H9 (cell line): ENCODE data around the gene KDM5B. TPM values are rescaled to one million over a fixed set of nuclear protein-coding genes. Genes with fewer than 3 reads are reported as not detected.
A peak's percentile ranks its signal among the peaks of the same experiment; 100 is the strongest.

ENCODE experiments used
- DNase-seq: peaks from one replicate; pipeline ENCODE4 v3.0.0-alpha.2; 2017
- H2AFZ ChIP-seq: one replicate; pipeline ENCODE4 v1.6.1; 2013; ENCODE audit warnings: mild to moderate bottlenecking, low read length, control low read depth, moderate library complexity
- H2AK5ac ChIP-seq: 2 replicates; pipeline ENCODE4 v1.6.1; 2013; ENCODE audit warnings: low read length, control low read depth, mixed read lengths; ENCODE audit not compliant: insufficient read length
- H2BK120ac ChIP-seq: one replicate; pipeline ENCODE4 v1.6.1; 2013; ENCODE audit warnings: low read depth, mild to moderate bottlenecking, low read length, control low read depth, inconsistent platforms; ENCODE audit not compliant: poor library complexity, severe bottlenecking
- H2BK12ac ChIP-seq: 2 replicates; pipeline ENCODE4 v1.6.1; 2013; ENCODE audit warnings: low read length, control low read depth, mixed read lengths, low read depth; ENCODE audit not compliant: insufficient read length
- H2BK15ac ChIP-seq: 2 replicates; pipeline ENCODE4 v1.6.1; 2013; ENCODE audit warnings: low read depth, low read length, control low read depth
- H2BK20ac ChIP-seq: one replicate; pipeline ENCODE4 v1.6.1; 2013; ENCODE audit warnings: low read depth, mild to moderate bottlenecking, low read length, control low read depth, inconsistent platforms; ENCODE audit not compliant: poor library complexity, severe bottlenecking
- H2BK5ac ChIP-seq: 2 replicates; pipeline ENCODE4 v1.6.1; 2013; ENCODE audit warnings: low read length, control low read depth, mixed read lengths; ENCODE audit not compliant: insufficient read length
- H3K14ac ChIP-seq: 2 replicates; pipeline ENCODE4 v1.6.1; 2013; ENCODE audit warnings: low read length, control low read depth; ENCODE audit not compliant: insufficient read depth
- H3K18ac ChIP-seq: 2 replicates; pipeline ENCODE4 v1.6.1; 2013; ENCODE audit warnings: low read depth, mild to moderate bottlenecking, mixed read lengths, low read length, control low read depth; ENCODE audit not compliant: insufficient read length
- H3K23ac ChIP-seq: 2 replicates; pipeline ENCODE4 v1.6.1; 2013; ENCODE audit warnings: low read length, control low read depth, mixed read lengths, low read depth; ENCODE audit not compliant: insufficient read length
- H3K23me2 ChIP-seq: 2 replicates; pipeline ENCODE4 v1.6.1; 2013; ENCODE audit warnings: low read depth, mild to moderate bottlenecking, mixed read lengths, low read length, control low read depth; ENCODE audit not compliant: insufficient read length, poor library complexity, severe bottlenecking
- H3K27ac ChIP-seq: 2 replicates; pipeline ENCODE4 v1.5.1; 2013; ENCODE audit warnings: low read length, control low read depth, mixed read lengths, low read depth; ENCODE audit not compliant: insufficient read length
- H3K27me3 ChIP-seq: 2 replicates; pipeline ENCODE4 v1.6.1; 2013; ENCODE audit warnings: low read length, control low read depth, inconsistent platforms; ENCODE audit not compliant: insufficient read depth
- H3K4ac ChIP-seq: 2 replicates; pipeline ENCODE4 v1.6.1; 2013; ENCODE audit warnings: low read depth, mild to moderate bottlenecking, control low read depth, inconsistent platforms, low read length, moderate library complexity
- H3K4me1 ChIP-seq: 2 replicates; pipeline ENCODE4 v1.6.1; 2013; ENCODE audit warnings: low read length, control low read depth, inconsistent platforms; ENCODE audit not compliant: insufficient read depth
- H3K4me2 ChIP-seq: 2 replicates; pipeline ENCODE4 v1.6.1; 2013; ENCODE audit warnings: low read length, control low read depth, mixed read lengths; ENCODE audit not compliant: insufficient read length, insufficient read depth
- H3K56ac ChIP-seq: 2 replicates; pipeline ENCODE4 v1.6.1; 2013; ENCODE audit warnings: low read depth, mild to moderate bottlenecking, mixed read lengths, low read length, control low read depth; ENCODE audit not compliant: insufficient read length
- H3K79me1 ChIP-seq: 2 replicates; pipeline ENCODE4 v1.6.1; 2013; ENCODE audit warnings: low read depth, mild to moderate bottlenecking, moderate library complexity, low read length, control low read depth, inconsistent platforms; ENCODE audit not compliant: insufficient read depth, poor library complexity, severe bottlenecking
- H3K79me2 ChIP-seq: 2 replicates; pipeline ENCODE4 v1.6.1; 2013; ENCODE audit warnings: low read length, control low read depth, inconsistent platforms; ENCODE audit not compliant: insufficient read depth
- H3K9ac ChIP-seq: 2 replicates; pipeline ENCODE4 v1.6.1; 2013; ENCODE audit warnings: low read length, control low read depth, mixed read lengths; ENCODE audit not compliant: insufficient read length; ENCODE audit errors: extremely low read depth
- H3K9me3 ChIP-seq: one replicate; pipeline ENCODE4 v1.6.1; 2013; ENCODE audit warnings: low read depth, low read length, inconsistent platforms; ENCODE audit not compliant: control insufficient read depth
- H3T11ph ChIP-seq: one replicate; pipeline ENCODE4 v1.6.1; 2013; ENCODE audit warnings: mild to moderate bottlenecking, low read length, control low read depth, inconsistent platforms
- H4K20me1 ChIP-seq: one replicate; pipeline ENCODE4 v1.6.1; 2013; ENCODE audit not compliant: control insufficient read depth, insufficient read length, insufficient read depth
- H4K5ac ChIP-seq: 2 replicates; pipeline ENCODE4 v1.6.1; 2013; ENCODE audit warnings: low read depth, mild to moderate bottlenecking, mixed read lengths, low read length, control low read depth; ENCODE audit not compliant: insufficient read length
- H4K8ac ChIP-seq: replicated peaks from 2 replicates; pipeline ENCODE4 v1.6.1; 2013; ENCODE audit warnings: low read length, control low read depth, mixed read lengths, low read depth; ENCODE audit not compliant: insufficient read length
- H4K91ac ChIP-seq: 2 replicates; pipeline ENCODE4 v1.6.1; 2013; ENCODE audit warnings: low read depth, mild to moderate bottlenecking, moderate library complexity, mixed read lengths, low read length, control low read depth; ENCODE audit not compliant: insufficient read length
- H3K27ac Mint-ChIP-seq, 3 experiments: 2 replicates in 2 of 3; 3 replicates in 1 of 3; pipeline ENCODE4 v1.8.0; 2020 to 2021; ENCODE audit warnings: mixed read lengths in 3 of 3, mild to moderate bottlenecking in 1 of 3, moderate library complexity in 1 of 3
- H3K27me3 Mint-ChIP-seq: 2 replicates; pipeline ENCODE4 v1.8.0; 2021; ENCODE audit warnings: low read depth, mild to moderate bottlenecking, moderate library complexity, mixed read lengths
- H3K36me3 Mint-ChIP-seq, 3 experiments: 2 replicates in 2 of 3; 3 replicates in 1 of 3; pipeline ENCODE4 v1.8.0; 2020 to 2021; ENCODE audit warnings: low read depth in 3 of 3, mixed read lengths in 3 of 3; ENCODE audit not compliant: insufficient read depth in 1 of 3
- H3K4me1 Mint-ChIP-seq, 2 experiments: 2 replicates each; pipeline ENCODE4 v1.8.0; 2020; ENCODE audit warnings: mixed read lengths in 2 of 2
- H3K4me3 Mint-ChIP-seq, 2 experiments: 2 replicates in 1 of 2; 3 replicates in 1 of 2; pipeline ENCODE4 v1.8.0; 2020 to 2021; ENCODE audit warnings: mild to moderate bottlenecking in 2 of 2, mixed read lengths in 2 of 2, moderate library complexity in 1 of 2
- H3K9me3 Mint-ChIP-seq, 2 experiments: 2 replicates in 1 of 2; 3 replicates in 1 of 2; pipeline ENCODE4 v1.8.0; 2020; ENCODE audit warnings: mild to moderate bottlenecking in 2 of 2, mixed read lengths in 2 of 2, moderate library complexity in 1 of 2
- CTCF ChIP-seq: fragments of 200-600 bp; sonication (generic); conservative IDR thresholded peaks from 3 replicates; pipeline ENCODE4 v1.8.0; 2021; ENCODE audit warnings: antibody characterized with exemption, mild to moderate bottlenecking
- WGBS: extraction: QIAGEN DNeasy Blood & Tissue Kit; methylation state at CpG from one replicate; pipeline ENCODE4 v1.1.7; 2013; ENCODE audit warnings: missing lambda C conversion rate, low lambda C conversion rate, mixed read lengths; ENCODE audit not compliant: insufficient read length; ENCODE audit errors: extremely low coverage; 5-methylcytosine and 5-hydroxymethylcytosine counted together
- total RNA-seq: library from RNA; stranded (reverse); gene quantifications from 2 replicates; pipeline ENCODE4 v1.2.1, GENCODE V29; 2021

Gene KDM5B
- total RNA-seq, 1 experiment from 2014 or later: 210 TPM

DNA sequence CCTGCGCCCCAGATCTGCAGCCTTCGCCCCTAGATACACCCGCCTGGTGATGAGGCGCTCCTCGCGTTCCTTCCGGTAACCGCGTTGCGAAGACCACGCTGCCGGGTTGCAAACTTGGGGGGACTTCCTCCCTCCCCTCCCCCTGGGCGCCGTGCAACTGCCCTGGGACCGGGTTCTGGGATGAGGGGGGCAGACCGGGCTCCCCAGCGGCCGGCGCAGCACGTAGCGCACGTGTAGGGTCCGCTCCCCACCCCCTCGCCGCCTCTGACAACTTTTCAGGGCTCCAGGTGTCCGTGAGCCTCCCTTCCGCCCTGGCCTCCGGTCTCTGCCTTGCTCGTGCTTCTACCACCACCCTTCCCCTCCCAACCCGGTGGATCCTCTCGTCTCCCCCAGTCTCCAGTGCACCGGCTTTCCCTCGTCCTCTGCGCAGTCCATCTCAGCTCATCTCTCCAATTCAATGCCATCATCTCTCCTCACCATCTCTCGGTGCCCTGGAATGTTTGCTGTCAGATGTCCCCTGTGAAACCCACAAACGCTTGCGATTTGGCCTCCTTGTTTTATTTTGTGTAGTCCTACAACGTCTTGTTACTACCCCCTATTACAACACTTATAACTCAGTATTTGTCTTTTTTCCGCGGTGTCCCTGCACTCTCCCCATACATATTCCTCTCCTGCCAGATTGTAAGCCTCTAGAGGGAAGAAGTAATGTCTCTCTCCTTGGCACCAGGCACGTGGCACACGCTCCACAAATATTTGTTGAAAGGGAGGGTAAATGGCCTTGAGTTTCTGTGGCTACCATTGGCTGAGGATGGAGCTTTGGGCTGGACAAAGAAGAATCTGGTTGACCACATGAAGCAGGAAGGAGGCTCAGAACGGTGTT is 3.3 kb upstream of the KDM5B start:
- peak; percentile 60 for DNase-seq
- H4K8ac ChIP-seq: no peak overlapping the region
- no peak overlapping the region for H4K91ac ChIP-seq
- no peak overlapping the region for H3T11ph ChIP-seq
- peak overlapping the region; percentile 14 for H4K5ac ChIP-seq
- H3K9ac ChIP-seq: peak overlapping the region; percentile 60
- H4K20me1 ChIP-seq: no peaks in the 10 kb centered on the region
- no peaks in the 10 kb centered on the region for H3K79me1 ChIP-seq
- H3K56ac ChIP-seq: no peak overlapping the region
- no CpG with 5 or more reads among the region's 43 CpGs for WGBS
- H2AK5ac ChIP-seq: no peak overlapping the region
- no peaks in the 10 kb centered on the region for H3K9me3 ChIP-seq
- H3K23ac ChIP-seq: no peak overlapping the region
- no peak overlapping the region for H2BK12ac ChIP-seq
- TF ChIP-seq CTCF: no peak
- H2BK120ac ChIP-seq: no peak overlapping the region
- Mint-ChIP-seq H3K27ac (peak overlapping the region; percentile 87 to 97 (median 96)), H3K4me3 (peak overlapping the region; percentile 85 to 87), H3K36me3 (peaks cover under 1 to 4% (median 2%) of the 10 kb centered on the region in 3 experiments; a peak in 4 of 7 replicates), H3K4me1 (peaks cover 40% of the 10 kb centered on the region in 2 experiments), H3K9me3 (peaks cover 0 to 2% of the 10 kb centered on the region in 2 experiments; a peak in 1 of 5 replicates), H3K27me3 (peaks cover 9% of the 10 kb centered on the region)
- H3K14ac ChIP-seq: peak overlapping the region; percentile 41
- H3K18ac ChIP-seq: peak overlapping the region; percentile 41
- H3K27ac ChIP-seq: no peak overlapping the region
- no peak overlapping the region for H2BK15ac ChIP-seq
- H3K4me2 ChIP-seq: peak overlapping the region; percentile 81
- H2AFZ ChIP-seq: no peak overlapping the region
- peaks cover 22% of the 10 kb centered on the region for H3K4me1 ChIP-seq
- peaks cover 21% of the 10 kb centered on the region for H3K23me2 ChIP-seq
- H3K4ac ChIP-seq: no peak overlapping the region
- no peak overlapping the region for H2BK20ac ChIP-seq
- peaks cover 12% of the 10 kb centered on the region; the same call in 1 of the 2 replicates for H3K79me2 ChIP-seq
- no peak overlapping the region for H2BK5ac ChIP-seq
- H3K27me3 ChIP-seq: peaks cover 3% of the 10 kb centered on the region; the same call in 1 of the 2 replicates
